Measurements from ENCODE around the gene GNA12.

Gene GNA12

GRCh38 chr7:2838451-2838850 lies 5.7 kb downstream of the GNA12 start:
- DNase-seq (ENCODE audit: low read depth in 2 of 2), result no peak

GRCh38 chr7:2837496-2837895 lies 6.6 kb downstream of the GNA12 start:
- DNase-seq (ENCODE audit: low read depth in 2 of 2), result no peak

- DNase-seq (ENCODE audit: low read depth in 2 of 2), result no peak
These were observed 9.2 kb downstream of the GNA12 start for GRCh38 chr7:2834748-2835441.

GRCh38 chr7:2833083-2833910 lies 10.8 kb downstream of the GNA12 start:
- no peak for DNase-seq (ENCODE audit: low read depth in 2 of 2)

- DNase-seq (ENCODE audit: low read depth in 2 of 2), result no peak
These were observed 11.6 kb downstream of the GNA12 start for GRCh38 chr7:2832461-2832860.

- DNase-seq (ENCODE audit: low read depth in 2 of 2), result no peak
These were observed 13.3 kb downstream of the GNA12 start for GRCh38 chr7:2830609-2831376.

GRCh38 chr7:2829040-2829439 lies 15.1 kb downstream of the GNA12 start:
- no peak for DNase-seq (ENCODE audit: low read depth in 2 of 2)

- DNase-seq (ENCODE audit: low read depth in 2 of 2), result no peak
These were observed 17.3 kb downstream of the GNA12 start for GRCh38 chr7:2826771-2827170.

- DNase-seq (ENCODE audit: low read depth in 2 of 2), result no peak
These were observed 18.4 kb downstream of the GNA12 start for GRCh38 chr7:2825559-2826227.

- DNase-seq (ENCODE audit: low read depth in 2 of 2), result no peak
These were observed 19.2 kb downstream of the GNA12 start for GRCh38 chr7:2824678-2825461.

GRCh38 chr7:2824026-2824677 lies 20.0 kb downstream of the GNA12 start:
- DNase-seq (ENCODE audit: low read depth in 2 of 2), result no peak

- no peak for DNase-seq (ENCODE audit: low read depth in 2 of 2)
These were observed 21.0 kb downstream of the GNA12 start for GRCh38 chr7:2823130-2823529.

- DNase-seq (ENCODE audit: low read depth in 2 of 2), result no peak
These were observed 22.1 kb downstream of the GNA12 start for GRCh38 chr7:2821842-2822507.

- DNase-seq (ENCODE audit: low read depth in 2 of 2), result no peak
These were observed 22.8 kb downstream of the GNA12 start for GRCh38 chr7:2821161-2821841.

- DNase-seq (ENCODE audit: low read depth in 2 of 2), result no peak
These were observed 23.6 kb downstream of the GNA12 start for GRCh38 chr7:2820508-2820934.

- no peak for DNase-seq (ENCODE audit: low read depth in 2 of 2)
These were observed 24.1 kb downstream of the GNA12 start for GRCh38 chr7:2819954-2820397.

- DNase-seq (ENCODE audit: low read depth in 2 of 2), result no peak
These were observed 24.8 kb downstream of the GNA12 start for GRCh38 chr7:2819161-2819953.

GRCh38 chr7:2818653-2819052 lies 25.5 kb downstream of the GNA12 start:
- DNase-seq (ENCODE audit: low read depth in 2 of 2), result no peak

GRCh38 chr7:2818121-2818520 lies 26.0 kb downstream of the GNA12 start:
- DNase-seq (ENCODE audit: low read depth in 2 of 2), result no peak
